Stomach (tissue), 4 donors: ENCODE data around the gene DLG2.

Source experiments
- CTCF ChIP-seq, 7 experiments: fragments of 450-650 bp in 4 of 7; fragments of 200-600 bp in 3 of 7; sonication (generic) in 3 of 7; IDR thresholded peaks; one replicate each; pipeline ENCODE4 v1.5.1; 2016 to 2019; ENCODE audit warnings: antibody characterized with exemption in 7 of 7, control low read depth in 2 of 7, mild to moderate bottlenecking in 1 of 7
- POLR2A ChIP-seq, 4 donors: fragments of 450-650 bp; IDR thresholded peaks; one replicate each; pipeline ENCODE4 v1.6.1; 2016; ENCODE audit warnings: antibody characterized with exemption in 4 of 4, control low read depth in 2 of 4, mild to moderate bottlenecking in 1 of 4, moderate library complexity in 1 of 4
- POLR2AphosphoS5 ChIP-seq, 3 donors: sonication (generic); formaldehyde crosslinking; IDR thresholded peaks; one replicate each; pipeline ENCODE4 v1.6.1; 2016; ENCODE audit warnings: antibody characterized with exemption in 3 of 3

GRCh38 chr11:84322211-84322610 lies 1304.9 kb downstream of the DLG2 start:
- no peak for TF ChIP-seq CTCF (IDR thresholded peaks at IDR 0.05)
- TF ChIP-seq POLR2AphosphoS5 (IDR thresholded peaks at IDR 0.05) = no peak
- TF ChIP-seq POLR2A (IDR thresholded peaks at IDR 0.05) = no peak
